A204.1 (cell line): ENCODE data around the gene STK36.

ENCODE experiments used
- FAIRE-seq: peaks from 2 replicates; lab custom pipeline; 2012; peaks lifted over from hg19 to GRCh38; lab: Jason Lieb, UNC

Gene STK36

DNA sequence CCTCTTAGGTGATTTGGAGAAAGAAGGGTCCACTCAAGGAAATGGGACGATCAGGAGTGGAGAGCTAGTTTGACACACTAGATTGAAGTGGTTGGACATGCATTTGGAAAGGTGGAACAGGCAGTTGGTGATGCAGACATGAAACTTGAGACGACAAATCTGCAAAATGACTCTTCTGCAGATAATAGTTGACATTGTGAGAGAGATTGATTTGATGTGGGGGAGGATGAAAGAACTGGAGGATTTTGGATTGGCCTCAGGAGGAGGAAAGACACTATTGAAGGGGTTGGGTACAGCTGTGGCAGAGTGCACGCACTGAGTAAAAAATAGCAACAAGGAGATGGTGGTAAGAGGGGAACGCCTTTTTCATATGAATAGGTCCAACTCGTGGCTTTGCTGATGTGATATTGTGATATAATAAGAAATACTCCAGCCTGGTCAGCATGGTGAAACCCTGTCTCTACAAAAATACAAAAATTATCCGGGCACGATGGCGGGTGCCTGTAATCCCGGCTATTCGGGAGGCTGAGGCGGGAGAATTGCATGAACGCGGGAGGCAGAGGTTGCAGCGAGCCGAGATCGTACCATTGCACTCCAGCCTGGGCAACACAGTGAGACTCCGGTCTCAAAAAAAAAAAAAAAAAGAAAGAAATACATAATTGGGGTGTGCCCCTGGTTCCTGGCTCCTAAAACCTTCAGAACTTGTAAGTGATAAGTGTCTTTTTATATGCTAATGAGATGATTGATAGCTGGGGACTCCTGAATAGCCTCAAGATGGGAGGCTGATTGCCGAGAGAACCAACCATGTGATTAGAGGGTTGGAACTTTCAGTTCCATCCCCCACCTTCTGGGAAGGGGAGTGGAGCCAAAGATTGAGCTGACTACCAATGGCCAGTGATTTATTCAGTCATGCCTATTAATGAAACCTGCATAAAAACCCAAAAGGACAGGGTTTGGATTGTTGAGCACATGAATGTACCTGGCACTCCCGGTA is 48.5 kb downstream of the STK36 start:
- FAIRE-seq = no peak

GRCh38 chr2:218721488-218721887 is 49.6 kb downstream of the STK36 start:
- FAIRE-seq = no peak

- no peak for FAIRE-seq
Observed at GRCh38 chr2:218721934-218722333, 50.0 kb downstream of the STK36 start.

DNA sequence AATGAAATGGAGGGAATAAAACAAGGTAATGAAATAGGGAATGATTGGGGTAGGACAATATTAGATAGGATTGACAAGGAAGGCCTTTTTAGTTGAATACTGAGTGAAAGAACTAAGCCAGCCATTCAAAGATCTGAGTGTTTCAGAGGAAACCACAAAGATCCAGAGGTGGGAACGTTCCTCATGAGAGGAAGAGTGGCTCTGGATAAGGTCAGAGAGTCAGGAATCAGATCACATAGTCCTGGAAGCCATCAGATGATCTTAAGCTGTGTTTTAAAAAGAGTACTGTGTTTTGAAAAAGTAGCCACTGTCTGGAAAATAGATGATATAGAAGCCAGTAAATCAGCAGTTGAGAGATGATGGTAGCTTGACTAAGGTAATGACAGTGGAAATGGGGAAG is 50.5 kb downstream of the STK36 start:
- FAIRE-seq = no peak

GRCh38 chr2:218722876-218723785 is 51.2 kb downstream of the STK36 start:
- no peak for FAIRE-seq

GRCh38 chr2:218726004-218726574 is 54.2 kb downstream of the STK36 start:
- FAIRE-seq = no peak

GRCh38 chr2:218727502-218728165 is 55.7 kb downstream of the STK36 start:
- FAIRE-seq = no peak

DNA sequence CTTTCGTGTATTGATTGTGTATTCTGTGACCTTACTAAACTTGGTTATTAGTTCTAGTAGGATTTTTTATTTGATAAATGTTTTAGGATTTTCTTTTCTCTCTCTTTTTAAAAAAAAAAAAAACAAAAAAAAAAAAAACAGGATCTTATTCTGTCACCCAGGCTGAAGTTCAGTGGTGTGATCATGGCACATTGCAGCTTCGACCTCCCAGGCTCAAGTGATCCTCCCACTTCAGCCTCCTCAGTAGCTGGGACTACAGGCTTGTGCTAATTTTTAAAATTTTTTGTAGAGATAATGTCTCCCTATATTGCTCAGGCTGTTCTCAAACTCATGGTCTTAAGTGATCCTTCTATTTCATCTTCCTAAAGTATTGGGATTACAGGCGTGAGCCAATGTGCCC is 57.8 kb downstream of the STK36 start:
- FAIRE-seq = no peak

- FAIRE-seq = no peak
Observed at GRCh38 chr2:218732052-218732760, 60.3 kb downstream of the STK36 start.

- FAIRE-seq = no peak
Observed at GRCh38 chr2:218732761-218733158, 60.9 kb downstream of the STK36 start.

- FAIRE-seq = no peak
Observed at GRCh38 chr2:218733171-218734021, 61.5 kb downstream of the STK36 start.

DNA sequence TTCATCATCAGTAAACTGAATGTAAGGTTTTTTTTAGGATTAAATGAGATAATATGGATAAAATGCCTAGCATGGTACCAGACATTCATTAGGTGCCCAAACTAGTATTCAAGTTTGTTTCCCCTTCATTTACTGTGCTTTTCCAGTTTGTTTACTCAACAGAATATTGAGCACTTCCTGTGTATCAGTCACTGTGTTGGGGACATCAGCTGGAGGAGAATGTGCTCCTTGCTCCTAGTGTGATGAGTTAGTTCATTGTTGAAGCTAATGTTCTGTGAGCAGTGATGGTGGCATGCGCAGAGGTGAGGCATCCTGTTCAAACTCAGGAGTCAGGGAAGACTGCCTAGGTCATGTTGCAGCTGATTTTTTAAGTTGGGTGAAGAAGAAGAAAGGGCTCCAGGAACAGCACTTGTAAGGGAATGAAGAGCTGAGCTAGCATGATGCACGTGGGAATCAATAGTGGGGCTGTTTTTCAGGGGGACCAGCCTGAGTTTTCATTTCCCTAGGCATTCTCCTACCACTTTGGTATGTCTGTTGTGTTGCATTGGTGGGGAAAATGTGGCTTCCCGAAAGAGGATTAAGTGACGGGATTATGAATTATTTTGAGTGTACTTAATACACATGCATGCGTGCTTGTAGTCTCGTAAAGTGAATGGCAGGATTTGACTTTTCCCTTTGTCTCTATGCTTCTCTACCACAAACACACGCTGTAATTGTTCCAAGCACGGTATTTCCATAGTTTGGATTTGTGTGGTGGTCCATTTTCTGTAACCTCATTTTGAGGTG is 62.5 kb downstream of the STK36 start:
- no peak for FAIRE-seq

- FAIRE-seq = no peak
Observed at GRCh38 chr2:218736531-218736930, 64.6 kb downstream of the STK36 start.

GRCh38 chr2:218743068-218743467 is 71.2 kb downstream of the STK36 start:
- FAIRE-seq = no peak

DNA sequence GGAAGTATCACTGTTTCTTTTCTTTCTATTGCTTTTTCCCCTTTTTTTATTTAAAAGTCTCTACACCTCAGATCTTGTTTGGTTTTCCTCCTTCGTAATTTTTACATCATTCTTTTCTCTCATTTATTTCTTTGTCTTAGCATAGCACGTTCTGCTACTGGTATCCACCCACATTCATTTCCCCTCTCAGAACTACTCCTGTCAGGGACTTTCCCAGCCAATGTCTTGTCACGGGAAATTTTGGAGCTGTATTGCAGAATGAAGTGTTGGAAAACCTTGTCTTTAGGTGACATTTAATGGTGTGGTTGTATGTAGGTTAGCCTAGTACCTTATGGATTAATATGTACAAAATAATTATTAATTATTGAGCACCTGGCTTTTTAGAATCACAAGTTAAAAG is 72.7 kb downstream of the STK36 start:
- FAIRE-seq = no peak

DNA sequence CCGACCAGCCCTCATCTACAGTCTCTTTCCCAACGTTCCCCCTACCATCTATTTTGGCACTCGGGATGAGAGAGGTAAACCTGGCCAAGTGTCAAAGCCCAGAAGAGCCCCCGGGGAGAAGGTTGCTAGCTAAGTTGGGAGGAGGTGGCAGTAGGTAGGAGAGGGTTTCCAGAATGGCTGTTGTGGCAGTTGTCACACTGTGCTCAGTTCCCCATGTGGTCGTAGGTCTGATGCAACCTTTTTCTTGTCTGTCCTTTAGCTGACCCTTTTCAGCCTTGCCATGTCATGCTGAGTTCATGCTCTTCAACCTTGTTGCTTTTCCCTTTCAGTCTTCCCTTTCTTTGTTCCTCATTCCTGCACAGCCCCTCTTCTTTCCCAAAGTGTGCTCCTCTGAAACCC is 73.3 kb downstream of the STK36 start:
- FAIRE-seq = no peak

- no peak for FAIRE-seq
Observed at GRCh38 chr2:218745559-218746469, 73.9 kb downstream of the STK36 start.

DNA sequence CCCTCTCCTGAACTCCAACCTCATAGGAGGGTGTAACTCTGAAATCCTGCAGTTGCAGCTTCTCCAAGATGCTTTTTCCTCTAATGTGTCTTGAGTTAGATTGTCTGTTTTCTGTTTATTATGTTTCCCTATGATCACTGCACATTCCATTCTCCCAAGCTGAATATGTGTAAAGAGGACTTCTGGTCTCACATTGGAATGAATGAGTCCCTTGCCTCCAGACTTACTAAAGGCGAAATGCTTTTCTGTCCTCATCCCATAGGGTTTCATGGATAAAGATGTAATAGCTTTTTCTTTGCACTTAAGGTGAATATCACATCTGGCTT is 74.5 kb downstream of the STK36 start:
- FAIRE-seq = no peak

GRCh38 chr2:218746960-218747359 is 75.1 kb downstream of the STK36 start:
- no peak for FAIRE-seq
